Erythroblast (primary cell): Measurements from ENCODE around the gene VPS36.
"Not testable (repeated sequence)": the region's sequence is repeated elsewhere in the genome, so short reads cannot be mapped to it uniquely, and the experiment has no call there.

ENCODE experiments used
- GATA1 ChIP-seq: IDR thresholded peaks from 2 replicates; pipeline ENCODE4 v1.6.1; 2011; ENCODE audit warnings: low read depth, mild to moderate bottlenecking, control low read depth, low read length, moderate library complexity
- POLR2A ChIP-seq: IDR thresholded peaks from 2 replicates; pipeline ENCODE4 v1.6.1; 2011; ENCODE audit warnings: mild to moderate bottlenecking, low read length

DNA sequence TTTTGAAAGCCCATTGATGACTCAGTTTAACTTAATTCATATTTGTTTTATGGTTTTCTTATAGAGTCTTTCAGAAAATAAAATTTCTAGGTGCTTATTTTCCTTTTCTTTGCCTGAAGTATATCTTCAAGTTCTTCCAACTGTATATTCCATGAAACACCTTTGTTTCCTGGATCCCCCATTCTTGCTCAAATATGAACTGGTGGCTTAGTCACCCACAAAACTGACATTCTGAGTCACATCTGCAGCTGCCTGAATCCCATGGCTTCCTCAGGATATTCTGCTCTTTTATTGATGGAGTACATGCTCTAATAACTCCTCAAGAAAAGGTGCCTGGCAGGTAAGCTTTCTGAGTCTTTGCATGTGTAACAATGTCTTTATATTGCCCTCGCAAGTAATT is 77.2 kb downstream of the VPS36 start:
- TF ChIP-seq POLR2A, GATA1: not testable (repeated sequence)
